Stimulated activated CD4-positive, alpha-beta T cell treated with anti-CD3 and anti-CD28 coated beads, Interleukin-4, amount 100 ng/mL, for 1 hour (primary cell): ENCODE measurements around the gene BRAT1.
A peak's percentile ranks its signal among the peaks of the same experiment; 100 is the strongest.
"Not testable (repeated sequence)": the region's sequence is repeated elsewhere in the genome, so short reads cannot be mapped to it uniquely, and the experiment has no call there.

Source experiments
- DNase-seq: peaks from one replicate; pipeline ENCODE4 v3.0.0-alpha.2; 2020

Gene BRAT1

GRCh38 chr7:2535872-2536627 is 19.3 kb downstream of the BRAT1 start:
- DNase-seq: not testable (repeated sequence)

GRCh38 chr7:2534214-2534613 is 21.1 kb downstream of the BRAT1 start:
- not testable (repeated sequence) for DNase-seq

- DNase-seq: not testable (repeated sequence)
These were observed 21.8 kb downstream of the BRAT1 start for GRCh38 chr7:2533566-2533965.

- DNase-seq: not testable (repeated sequence)
These were observed 22.5 kb downstream of the BRAT1 start for GRCh38 chr7:2532816-2533215.

- DNase-seq: not testable (repeated sequence)
These were observed 23.0 kb downstream of the BRAT1 start for GRCh38 chr7:2532199-2532772.

GRCh38 chr7:2531796-2532110 is 23.6 kb downstream of the BRAT1 start:
- not testable (repeated sequence) for DNase-seq

GRCh38 chr7:2530994-2531795 is 24.1 kb downstream of the BRAT1 start:
- not testable (repeated sequence) for DNase-seq

GRCh38 chr7:2530071-2530987 is 25.0 kb downstream of the BRAT1 start:
- peak; percentile 64 for DNase-seq

GRCh38 chr7:2529161-2530070 is 25.9 kb downstream of the BRAT1 start:
- DNase-seq: no peak

GRCh38 chr7:2528481-2529095 is 26.7 kb downstream of the BRAT1 start:
- no peak for DNase-seq

- peak; percentile 57 for DNase-seq
These were observed 27.5 kb downstream of the BRAT1 start for GRCh38 chr7:2527505-2528467.

- DNase-seq: no peak
These were observed 28.4 kb downstream of the BRAT1 start for GRCh38 chr7:2526659-2527504.

GRCh38 chr7:2525658-2526630 is 29.4 kb downstream of the BRAT1 start:
- no peak for DNase-seq

GRCh38 chr7:2524808-2525657 is 30.3 kb downstream of the BRAT1 start:
- no peak for DNase-seq

GRCh38 chr7:2523941-2524807 is 31.1 kb downstream of the BRAT1 start:
- DNase-seq: no peak

- DNase-seq: no peak
These were observed 31.8 kb downstream of the BRAT1 start for GRCh38 chr7:2523461-2523936.
